HCEC 1CT (cell line): Measurements from ENCODE around the gene CFP.
A peak's percentile ranks its signal among the peaks of the same experiment; 100 is the strongest.
"Not testable (repeated sequence)": the region's sequence is repeated elsewhere in the genome, so short reads cannot be mapped to it uniquely, and the experiment has no call there.

Experiments used
- DNase-seq: peaks from one replicate; pipeline ENCODE4 v3.0.0-alpha.2; 2017

The CFP gene

DNA sequence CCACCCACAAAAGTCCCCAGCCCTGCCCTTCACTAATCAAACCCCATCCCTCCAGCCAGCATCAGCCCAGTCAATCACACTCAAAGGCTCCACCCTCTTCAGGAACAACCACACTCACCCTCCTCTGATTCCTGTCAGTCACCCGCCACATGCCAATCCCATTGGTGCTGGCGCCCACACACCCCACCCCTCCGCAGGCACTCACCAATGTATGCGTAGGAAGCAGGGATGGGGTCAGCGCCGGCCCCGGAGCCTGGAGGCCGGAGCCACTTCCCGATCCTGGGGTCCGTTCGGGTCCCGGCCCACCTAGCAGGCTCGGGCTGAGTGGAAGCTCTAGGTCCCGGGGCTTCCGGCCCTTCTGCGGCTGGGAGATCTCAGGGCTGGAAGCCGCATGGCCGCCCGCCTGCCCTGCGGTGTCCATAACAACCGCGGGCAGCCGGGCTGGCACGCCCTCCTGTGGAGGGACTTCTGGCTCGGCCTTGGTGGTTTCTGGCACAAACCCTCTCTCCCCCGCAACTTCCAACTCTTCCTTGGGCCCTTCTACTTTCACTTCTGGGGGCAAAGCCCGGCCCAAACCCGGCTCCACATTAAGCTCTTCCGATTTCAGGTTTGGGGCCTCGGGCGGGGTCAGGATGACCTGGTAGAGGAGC is 7.9 kb upstream of the CFP start:
- DNase-seq: no peak

DNA sequence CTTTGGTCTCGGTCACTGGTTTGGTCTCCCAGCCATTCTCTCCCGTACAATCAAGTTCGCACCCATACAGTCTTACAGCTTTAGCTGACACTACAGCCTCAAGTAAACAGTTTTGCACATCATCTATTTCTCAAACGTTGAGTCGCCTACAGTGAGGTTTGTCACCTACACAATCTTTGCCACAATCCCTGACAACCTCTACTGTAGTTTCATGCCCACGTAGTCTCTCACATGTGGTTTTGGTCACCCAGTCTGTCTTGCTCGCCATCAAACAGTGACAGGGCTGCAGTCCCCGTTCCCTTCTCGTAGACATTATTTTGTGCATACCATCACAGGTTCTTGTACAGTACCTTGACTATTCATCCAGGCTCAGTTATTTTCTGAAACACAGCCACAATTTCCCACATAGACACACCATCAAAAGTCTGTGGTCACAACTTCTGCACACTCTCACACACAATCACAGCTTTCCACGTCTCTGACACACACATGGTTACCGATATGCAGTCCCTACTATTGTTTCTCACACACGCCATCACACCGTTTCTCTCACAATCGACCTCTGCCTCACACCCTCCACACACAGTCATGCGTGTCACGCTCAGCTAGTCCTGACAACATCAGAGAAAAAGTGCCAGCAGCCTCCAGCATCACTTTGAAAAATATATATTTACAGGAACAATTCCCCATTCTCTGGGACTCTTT is 5.3 kb upstream of the CFP start:
- DNase-seq: no peak

DNA sequence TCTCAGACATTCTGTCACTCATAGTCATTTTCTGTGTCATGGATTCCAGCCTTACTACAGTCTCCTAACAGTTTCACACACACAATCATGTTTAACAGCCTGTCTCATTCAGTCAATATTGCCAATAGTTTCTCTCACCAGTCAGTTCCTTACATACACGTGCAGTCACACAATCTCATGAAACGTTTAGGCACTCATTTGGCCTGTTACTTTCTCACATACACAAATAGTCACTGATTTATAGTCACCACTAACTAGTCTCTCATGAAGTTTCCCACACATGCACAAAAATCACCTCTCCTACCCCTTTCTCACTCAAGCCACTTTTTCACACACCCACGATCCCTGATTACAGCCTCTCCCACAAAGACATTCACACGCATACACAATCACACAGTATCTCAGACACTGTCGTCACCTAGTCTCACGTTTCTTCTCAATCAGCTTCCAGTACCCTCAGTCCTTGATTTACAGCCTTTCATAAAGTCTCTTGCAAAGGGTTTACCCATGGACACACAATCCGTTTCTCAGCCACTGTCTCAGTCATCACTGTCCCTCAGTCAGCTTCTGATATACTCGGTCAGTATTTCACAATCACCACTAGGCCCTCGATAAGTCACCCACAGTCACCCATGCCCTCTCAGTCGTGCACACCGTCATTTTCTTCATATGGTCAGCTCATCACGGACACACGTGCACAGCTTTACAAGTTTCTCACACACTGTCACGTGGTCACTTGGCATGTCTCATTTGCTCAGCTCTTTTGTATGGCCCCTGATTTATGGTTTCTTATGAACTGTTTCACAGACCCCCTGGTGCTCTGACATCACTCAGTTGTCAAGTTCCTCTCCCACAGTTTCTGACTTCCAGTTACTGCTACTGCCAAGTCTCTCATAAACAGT is 4.2 kb upstream of the CFP start:
- no peak for DNase-seq

DNA sequence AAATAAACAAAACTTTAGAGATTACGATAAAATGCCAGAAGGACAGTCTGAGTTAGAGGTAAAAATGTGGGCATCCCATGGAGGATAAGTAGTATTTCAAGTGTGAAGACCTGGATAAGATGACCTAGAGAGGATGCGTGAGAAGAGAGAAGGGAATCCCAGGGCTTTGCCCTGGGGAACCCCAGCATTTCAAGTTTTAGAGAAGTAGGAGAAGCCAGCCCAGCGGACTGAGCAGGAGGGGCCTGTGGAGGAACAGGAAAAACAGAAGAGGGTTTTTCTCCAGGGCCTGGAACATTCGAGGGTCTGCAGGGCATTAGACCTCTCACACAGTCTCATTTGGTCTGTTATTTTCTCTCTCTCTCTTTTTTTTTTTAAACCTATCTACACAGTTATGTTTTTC is 2.9 kb upstream of the CFP start:
- DNase-seq: no peak

DNA sequence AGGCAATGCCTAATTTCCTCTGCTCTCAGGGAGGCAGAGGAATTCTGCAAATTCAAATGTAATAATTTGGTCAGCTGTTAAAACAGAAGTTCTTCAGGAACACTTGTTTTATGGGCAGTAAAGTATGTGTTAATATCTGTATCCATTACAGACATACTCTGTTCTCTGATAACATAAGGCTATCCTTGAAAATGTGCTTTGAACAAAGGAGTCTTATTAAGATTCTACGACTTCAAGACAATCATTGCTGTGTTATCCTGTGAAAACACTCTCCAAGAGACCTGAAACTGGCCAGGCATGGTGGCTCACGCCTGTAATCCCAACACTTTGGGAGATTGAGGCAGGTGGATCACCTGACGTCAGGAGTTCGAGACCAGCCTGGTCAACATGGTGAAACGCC is 1.9 kb upstream of the CFP start:
- DNase-seq: no peak

DNA sequence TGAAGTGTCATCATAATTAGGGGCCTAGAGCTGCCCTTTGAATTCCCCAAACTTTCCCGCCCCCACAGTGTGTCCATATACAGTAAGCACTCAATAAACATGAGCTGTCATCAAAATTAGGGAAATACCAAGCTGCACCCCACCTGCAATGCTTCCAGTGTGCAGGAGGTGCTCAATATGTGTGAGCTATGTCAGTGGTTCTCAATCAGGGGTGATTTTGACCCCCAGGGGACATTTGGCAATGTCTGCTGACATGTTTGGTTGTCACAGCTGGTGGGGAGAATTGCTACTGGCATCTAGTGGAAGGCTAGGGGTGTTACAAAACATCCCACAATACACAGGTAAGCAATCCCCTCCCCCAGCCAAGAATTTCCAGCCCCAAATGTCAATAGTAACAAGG is 748 bp downstream of the CFP start:
- DNase-seq: no peak

DNA sequence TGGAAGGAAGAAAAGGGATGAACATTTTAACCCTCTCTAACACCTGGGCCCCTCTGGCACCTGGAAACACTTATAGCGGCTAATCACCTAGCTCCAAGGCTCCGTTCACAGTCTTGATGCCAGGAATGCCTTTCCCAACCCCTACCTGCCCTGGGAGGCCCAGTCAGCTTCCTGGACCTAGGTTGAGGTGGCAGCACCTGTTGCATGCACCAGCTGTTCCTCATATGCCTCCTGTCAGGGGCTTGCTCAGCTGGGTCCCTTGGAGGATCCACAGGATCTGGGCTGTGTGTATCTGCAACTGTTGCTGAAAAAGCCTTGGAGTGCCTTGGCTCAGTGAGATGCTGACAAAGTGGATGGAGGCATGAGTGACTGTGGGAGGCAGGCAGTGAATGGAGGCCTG is 4.4 kb downstream of the CFP start:
- no peak for DNase-seq

DNA sequence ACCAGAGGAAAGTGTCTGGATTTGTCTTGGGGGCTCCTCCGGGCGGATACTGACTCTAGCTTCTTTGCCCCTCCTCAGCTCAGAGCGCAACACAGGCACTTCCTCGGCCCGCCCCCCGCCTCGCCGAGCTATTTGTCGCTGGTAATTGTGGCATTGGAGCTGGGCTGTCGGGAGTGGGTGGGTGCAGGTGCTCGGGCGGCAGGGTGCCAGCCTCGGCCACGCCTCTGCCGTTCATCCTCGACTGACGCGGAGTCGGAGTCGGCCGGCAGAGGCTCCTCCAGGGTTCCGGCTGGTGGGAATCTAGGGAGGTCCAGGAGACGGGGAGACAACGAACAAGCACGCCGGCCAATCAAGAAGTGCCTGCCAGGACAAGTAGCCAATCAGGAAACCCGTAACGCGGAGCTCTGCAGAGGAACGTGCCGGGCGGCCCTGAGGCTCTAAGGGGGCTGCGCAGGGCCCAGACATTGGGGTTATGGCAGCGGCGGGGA is 6.1 kb downstream of the CFP start:
- peak; percentile 71 for DNase-seq

DNA sequence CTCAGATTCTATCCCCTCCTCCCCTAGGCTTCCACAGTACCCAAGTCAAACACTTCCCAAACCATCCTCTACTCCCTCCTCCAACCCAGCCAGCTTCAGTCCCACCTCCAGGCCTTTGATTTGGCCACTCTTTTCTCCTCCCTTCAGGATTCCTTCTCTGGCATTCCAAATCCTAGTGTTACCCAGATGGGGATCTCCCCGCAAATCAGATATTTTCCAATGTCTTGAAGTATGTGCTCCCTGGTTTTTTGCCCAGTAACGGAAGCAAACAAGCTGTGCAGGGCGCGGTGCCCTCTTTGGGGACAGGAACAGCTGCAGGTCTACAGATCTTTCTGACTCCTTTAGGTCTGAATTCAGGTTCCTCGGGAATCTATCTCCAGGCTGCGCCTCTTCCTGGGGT is 7.9 kb downstream of the CFP start:
- DNase-seq: no peak

DNA sequence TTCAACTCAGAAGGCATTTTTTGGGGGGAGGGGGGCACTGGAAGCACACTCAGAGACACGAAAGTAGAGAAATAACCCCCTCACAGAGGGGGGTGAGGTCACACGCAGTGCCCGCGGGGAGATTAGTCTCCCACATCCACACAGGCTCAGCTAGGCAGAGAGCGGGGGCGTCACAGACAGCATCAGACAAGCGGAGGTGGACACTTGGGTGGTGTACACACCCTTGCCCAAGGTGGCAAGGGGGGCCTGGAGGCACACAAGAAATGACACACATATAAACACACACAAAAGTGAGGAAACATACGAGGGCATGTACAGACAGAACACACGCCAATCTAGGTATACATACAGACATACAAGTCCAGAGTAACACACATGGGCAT is 9.4 kb downstream of the CFP start:
- no peak for DNase-seq

DNA sequence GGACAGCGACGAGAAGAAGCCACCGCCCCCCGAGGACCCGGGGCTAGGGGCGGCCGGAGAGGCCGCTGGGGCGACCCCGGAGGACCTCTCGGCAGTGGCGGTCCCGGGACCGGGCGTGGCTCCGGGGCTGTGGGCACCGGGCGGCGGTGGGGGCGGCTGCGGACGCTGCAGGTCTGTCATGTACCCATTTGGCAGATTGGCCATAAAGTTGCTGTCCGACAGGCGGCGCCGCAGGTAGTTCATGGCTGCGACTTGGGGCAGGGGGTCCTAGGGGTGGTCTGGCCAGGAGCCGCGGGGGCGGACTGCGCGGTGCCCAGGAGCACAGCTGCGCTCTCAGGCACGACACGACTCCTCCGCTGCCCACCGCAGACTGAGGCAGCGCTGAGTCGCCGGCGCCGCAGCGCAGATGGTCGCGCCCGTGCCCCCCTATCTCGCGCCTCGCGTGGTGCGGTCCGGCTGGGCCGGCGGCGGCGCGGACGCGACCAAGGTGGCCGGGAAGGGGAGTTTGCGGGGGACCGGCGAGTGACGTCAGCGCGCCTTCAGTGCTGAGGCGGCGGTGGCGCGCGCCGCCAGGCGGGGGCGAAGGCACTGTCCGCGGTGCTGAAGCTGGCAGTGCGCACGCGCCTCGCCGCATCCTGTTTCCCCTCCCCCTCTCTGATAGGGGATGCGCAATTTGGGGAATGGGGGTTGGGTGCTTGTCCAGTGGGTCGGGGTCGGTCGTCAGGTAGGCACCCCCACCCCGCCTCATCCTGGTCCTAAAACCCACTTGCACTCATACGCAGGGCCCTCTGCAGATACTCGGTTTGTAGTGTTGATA is 10.0 kb downstream of the CFP start, which contains the start of gene SYN1:
Gene SYN1 (minus strand): TSS at position 372 of the 817 bp plus-strand sequence. CDS start 129 bp downstream, at position 243.
- DNase-seq: peak; percentile 67

DNA sequence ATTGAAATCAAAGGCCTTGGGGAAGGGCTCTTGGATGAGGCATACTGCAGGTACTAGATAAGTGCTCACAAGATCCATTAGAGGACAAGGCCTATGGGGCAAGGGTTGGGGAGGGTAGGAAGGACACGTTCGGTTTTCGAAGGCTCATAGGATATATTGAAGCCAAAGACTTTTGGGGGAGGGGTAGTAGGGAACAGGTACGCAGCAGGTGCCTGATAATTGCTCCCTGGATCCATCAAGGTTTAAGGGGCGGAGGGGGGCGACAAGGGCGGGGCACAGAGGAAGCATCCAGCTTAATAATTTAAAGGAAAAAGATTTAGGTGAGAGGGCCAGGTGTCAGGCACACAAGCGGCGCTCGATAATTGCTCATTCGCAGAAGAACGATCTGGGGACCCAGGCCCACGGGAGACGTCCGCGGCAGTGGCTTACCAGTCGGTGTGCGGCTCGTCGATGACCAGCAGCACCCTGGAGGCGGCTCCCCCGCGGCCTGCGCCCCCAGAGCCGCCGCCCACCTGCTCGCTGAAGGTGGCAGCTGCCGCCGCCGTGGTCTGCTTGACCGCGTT is 10.7 kb downstream of the CFP start:
- no peak for DNase-seq

DNA sequence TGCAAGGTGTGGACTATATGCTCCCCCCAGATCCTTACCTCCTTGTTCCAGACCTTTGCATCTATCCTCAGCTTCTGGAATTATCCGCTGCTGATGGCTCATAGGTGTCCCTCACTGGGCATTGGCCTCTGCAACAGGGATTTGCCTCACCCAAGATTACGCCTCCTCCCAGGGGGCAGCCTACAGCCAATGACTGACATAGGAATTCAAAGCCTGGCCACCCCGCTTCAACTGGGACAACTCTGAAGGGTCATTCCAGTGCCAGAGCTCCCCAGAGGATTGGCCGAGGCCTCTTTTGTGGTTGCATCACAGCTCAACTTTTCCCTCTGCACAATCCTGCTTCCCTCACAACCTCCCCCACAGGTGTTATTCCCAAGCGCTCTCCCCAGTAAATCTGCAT is 15.1 kb downstream of the CFP start:
- DNase-seq: no peak

DNA sequence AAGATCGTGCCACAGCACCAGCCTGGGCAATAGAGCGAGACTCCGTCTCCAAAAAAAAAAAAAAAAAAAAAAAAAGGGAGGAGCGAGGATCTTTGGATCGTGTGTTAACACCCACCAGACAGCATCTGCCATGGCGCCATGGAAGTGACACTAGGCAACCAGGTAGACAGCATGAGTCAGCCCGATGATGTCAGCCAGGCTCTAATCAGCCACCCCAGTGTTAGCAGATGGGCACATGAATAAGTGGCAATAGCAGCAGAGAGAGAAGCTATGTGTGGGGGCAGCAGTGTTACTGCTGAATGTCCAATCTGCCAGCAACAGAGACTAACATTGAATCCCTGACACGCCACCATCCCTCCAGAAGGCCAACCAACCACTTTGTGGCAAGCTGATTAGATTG is 16.6 kb downstream of the CFP start:
- no peak for DNase-seq

DNA sequence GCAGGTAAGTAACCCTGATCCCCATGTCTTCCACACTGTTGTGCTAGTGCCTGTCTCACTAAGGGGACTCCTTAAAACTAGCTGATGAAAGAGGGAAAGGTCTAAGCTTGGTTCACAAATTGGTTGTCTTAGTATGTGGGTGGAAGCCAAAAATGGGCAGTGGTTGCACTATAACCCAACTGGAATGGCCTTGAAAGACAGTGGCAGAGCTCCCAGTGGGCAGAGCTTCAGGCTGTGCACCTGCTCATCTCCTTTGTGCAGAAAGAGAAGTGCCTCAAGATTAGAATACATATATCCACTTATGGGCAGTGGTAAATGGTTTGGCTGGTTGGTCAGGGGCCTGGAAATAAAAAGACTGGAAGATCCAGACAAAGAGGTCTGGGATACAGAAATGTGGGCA is 17.3 kb downstream of the CFP start:
- no peak for DNase-seq

DNA sequence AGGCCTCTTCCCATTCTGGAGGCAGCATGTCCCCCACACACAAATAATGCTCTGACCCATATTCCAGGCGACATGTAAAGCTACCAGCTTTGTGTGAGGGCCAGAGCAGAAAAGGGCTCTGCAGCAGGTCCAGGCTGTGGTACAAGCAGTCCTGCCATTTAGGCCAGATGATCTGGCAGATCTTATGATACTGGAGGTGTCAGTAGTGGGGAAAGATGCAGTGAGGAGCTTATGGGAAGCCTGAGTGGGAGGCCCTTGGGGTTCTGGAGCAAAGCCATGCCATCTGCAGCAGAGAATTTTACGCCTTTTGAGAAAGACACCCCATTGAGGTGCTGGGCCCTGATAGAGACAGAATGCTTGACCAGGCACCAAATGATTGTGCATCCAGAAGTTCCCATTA is 17.8 kb downstream of the CFP start:
- no peak for DNase-seq

DNA sequence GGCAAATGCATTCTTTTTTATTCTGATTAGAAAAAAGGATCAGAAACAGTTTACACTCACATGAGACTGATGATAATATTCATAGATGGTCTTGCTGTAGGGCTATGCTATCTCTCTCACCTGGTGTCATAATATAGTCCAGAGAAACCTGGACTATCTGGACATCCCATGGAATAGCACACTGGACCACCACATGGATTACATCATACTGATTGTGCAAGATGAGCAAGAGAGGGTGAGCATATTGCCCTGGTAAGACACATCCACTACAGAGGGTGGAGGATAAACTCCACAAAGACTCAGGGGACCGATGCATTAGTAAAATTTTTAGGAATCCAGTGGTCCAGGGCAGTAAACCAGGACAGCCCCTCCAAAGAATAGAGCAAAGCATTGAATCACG is 18.2 kb downstream of the CFP start:
- no peak for DNase-seq

DNA sequence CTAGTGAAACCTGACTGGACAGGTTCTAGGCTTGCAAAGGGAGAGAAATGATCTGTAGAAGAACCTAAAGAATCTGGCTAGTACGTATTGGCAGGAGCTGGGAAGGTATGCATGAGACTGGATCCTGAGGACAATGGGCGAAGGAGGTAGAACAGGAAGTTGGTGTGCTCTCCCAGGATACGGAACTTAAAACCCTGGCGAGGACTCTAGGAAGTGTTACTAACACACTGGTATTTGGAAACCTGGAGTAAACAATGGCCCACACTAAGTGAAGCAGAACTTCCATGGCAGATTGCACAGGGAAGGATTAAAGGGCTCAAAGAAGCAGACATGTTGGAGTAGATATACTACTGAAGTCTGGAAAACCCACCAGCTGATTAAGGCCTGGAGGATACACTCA is 19.2 kb downstream of the CFP start:
- no peak for DNase-seq

DNA sequence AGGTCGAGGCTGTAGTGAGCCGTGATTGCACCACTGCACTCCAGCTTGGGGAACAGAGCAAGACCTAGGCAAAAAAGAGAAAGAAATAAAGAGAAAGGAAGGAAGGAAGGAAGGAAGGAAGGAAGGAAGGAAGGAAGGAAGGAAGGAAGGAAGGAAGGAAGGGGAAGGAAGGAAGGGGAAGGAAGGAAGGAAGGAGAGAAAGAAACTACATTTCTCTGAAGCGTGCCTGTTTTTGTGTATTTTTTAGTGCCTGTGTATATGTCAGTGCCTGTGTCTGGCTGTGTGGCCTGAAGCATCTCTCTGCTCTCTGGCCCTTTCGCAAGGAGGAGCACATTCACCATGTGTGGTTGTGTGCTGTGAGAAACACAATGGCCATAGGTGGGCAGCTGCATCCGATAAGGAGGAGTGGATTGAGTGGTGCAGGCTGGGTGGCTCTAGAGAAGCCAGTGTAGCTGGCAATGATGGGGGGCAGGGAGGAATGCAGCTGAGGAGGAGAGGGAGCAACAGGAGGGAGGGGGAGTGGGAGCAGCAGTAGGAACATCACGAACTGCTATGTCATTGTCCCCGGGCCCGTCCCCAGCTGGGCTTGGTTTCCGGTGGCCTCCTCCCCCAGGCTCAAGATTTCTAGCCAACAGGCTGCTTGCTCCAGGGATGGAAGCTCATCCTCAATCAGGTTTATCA is 21.5 kb downstream of the CFP start:
- DNase-seq: no peak

DNA sequence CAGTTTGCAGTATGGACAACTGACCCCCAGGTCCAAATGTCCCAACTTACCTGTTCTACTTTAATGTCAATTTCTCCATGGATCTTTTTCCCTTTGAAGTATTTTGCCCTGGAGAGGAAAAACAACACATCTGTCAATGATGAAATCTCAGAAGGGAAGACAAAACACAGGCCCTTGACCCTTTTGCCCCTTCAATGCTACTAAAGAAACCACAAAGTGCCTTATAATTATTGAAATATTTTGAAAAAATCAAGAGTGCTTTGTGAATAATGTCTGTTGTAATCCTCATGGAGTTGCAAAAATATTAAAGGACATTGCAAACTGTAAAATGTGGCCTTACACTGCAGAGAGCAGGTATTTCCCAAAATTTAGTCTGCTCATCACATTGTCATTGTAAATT is 22.6 kb downstream of the CFP start:
- DNase-seq: peak; percentile 61

DNA sequence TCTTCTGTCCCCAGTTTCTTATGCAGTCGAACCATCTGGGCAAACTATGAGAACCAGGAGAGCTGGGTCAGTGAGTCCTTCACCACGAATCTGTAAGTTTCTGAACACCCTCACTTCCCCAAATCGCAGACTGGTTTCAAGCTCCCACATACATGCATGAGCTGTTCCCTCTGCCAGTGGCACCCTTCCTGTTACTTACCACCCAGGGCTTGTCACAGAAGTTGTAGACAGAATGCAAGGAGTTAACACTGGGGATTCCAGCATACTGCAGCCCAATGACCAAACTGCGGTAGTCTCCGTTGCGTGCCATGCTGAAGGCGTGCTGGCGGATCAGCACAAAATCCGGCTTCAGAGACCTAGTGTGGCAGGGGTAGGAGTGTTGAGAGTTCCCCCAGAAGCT is 24.7 kb downstream of the CFP start:
- DNase-seq: no peak

DNA sequence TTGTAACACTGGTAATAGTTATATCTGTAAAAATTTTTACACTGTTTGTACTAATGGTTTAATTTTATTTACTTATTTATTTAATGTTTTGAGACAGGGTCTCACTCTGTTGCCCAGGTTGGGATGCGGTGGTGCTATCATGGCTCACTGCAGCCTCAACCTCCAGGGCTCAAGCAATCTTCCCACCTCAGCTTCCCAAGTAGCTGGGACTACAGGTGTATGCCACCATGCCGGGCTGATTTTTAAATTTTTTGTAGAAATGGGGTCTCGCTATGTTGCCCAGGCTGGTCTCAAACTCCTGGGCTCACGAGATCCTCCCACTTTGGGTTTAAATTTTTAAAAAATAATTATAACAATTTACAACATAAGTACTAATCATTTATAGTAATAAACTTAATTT is 26.6 kb downstream of the CFP start:
- DNase-seq: not testable (repeated sequence)
